Prostate gland (tissue), 2 donors: ENCODE results near the gene ZNF777.

Experiments
- CTCF ChIP-seq, 4 experiments: fragments of 200-600 bp in 2 of 4; fragments of 450-650 bp in 2 of 4; sonication (generic) in 2 of 4; IDR thresholded peaks; 1 replicate in 3 of 4; 2 replicates in 1 of 4; pipeline ENCODE4 v1.5.1; 2016 to 2019; ENCODE audit warnings: antibody characterized with exemption in 4 of 4, mild to moderate bottlenecking in 2 of 4, moderate library complexity in 2 of 4
- POLR2AphosphoS5 ChIP-seq: sonication (generic); formaldehyde crosslinking; IDR thresholded peaks from one replicate; pipeline ENCODE4 v1.6.1; 2017; ENCODE audit warnings: antibody characterized with exemption

DNA sequence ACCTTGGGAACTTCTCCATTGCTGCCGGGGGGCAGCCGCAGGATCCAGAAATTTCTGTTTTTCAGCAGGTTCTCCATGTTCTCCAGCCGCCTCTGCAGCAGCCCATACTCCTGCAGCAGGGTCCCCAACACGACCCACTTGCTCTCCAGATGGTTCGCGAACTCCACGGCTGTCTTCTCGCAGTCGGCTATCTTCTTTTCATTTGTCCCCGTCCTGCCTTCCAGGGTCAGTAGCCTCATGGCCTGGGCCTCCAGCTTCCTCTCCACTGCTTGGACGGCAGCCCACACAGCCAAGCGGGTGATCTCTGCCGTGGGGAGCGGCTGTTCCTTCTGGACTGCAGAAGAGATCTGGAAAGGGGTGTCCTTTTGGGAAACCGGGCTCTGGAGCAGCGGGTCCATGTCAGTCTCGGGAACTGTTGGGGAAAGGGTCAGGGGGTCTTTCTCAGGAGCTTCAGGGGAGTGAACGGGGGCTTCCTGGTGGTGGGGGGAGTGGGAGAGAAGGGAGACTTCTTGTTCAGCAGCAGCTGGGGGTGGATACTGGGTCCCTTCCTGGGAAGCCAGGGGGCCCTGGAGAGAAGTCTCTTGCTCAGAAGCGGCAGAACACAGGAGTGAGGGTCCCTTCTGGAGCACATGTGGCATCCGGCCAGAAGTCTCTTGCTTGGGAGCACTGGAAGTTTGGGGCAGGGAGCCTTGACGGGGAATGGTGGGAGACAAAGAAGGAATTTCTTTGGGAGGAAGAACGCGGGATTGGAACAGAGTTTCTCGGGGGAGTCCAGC is 5.5 kb downstream of the ZNF777 start:
- TF ChIP-seq CTCF (IDR thresholded peaks at IDR 0.05) (no peak), POLR2AphosphoS5 (no peak)
